C4-2B (cell line): ENCODE measurements around the gene DES.

ENCODE experiments used
- CTCF ChIP-seq: fragments of 450-650 bp; conservative IDR thresholded peaks from 2 replicates; pipeline ENCODE4 v1.5.1; 2017; ENCODE audit warnings: mild to moderate bottlenecking
- ZFX ChIP-seq: fragments of 450-650 bp; IDR thresholded peaks from 2 replicates; pipeline ENCODE4 v1.6.1; 2017

GRCh38 chr2:219378163-219378851, 39.9 kb upstream of the DES start:
- TF ChIP-seq CTCF: no peak
- no peak for TF ChIP-seq ZFX
